Activated CD4-positive, alpha-beta memory T cell treated with anti-CD3 and anti-CD28 coated beads, Interleukin-2, amount 10 ng/mL, durations not matched to agents 7 days and 5 days (primary cell): ENCODE data around the gene CD44. TPM values are rescaled to one million over a fixed set of nuclear protein-coding genes. Genes with fewer than 3 reads are reported as not detected.

ENCODE experiments used
- CTCF ChIA-PET: fragments of 350-600 bp; sonication (Branson Sonifier 250); formaldehyde crosslinking; loops from one replicate; lab custom pipeline; 2021; ENCODE audit warnings: antibody characterized with exemption, inconsistent platforms; lab: Charles Lee
- POLR2A ChIA-PET: fragments of 350-600 bp; sonication (Branson Sonifier 250); formaldehyde crosslinking; loops from one replicate; lab custom pipeline; 2021; ENCODE audit warnings: antibody characterized with exemption; lab: Charles Lee
- DNase-seq: peaks from one replicate; pipeline ENCODE4 v3.0.0-alpha.2; 2020
- H3K27ac Mint-ChIP-seq: one replicate; pipeline ENCODE4 v1.8.0; 2021; ENCODE audit warnings: mild to moderate bottlenecking, mixed read lengths
- H3K27me3 Mint-ChIP-seq: one replicate; pipeline ENCODE4 v1.8.0; 2021; ENCODE audit warnings: mixed read lengths
- H3K36me3 Mint-ChIP-seq: one replicate; pipeline ENCODE4 v1.8.0; 2021; ENCODE audit warnings: low read depth, mixed read lengths
- H3K4me1 Mint-ChIP-seq: one replicate; pipeline ENCODE4 v1.8.0; 2021; ENCODE audit warnings: mixed read lengths
- H3K4me3 Mint-ChIP-seq: one replicate; pipeline ENCODE4 v1.8.0; 2021; ENCODE audit warnings: mild to moderate bottlenecking, mixed read lengths
- H3K9me3 Mint-ChIP-seq: one replicate; pipeline ENCODE4 v1.8.0; 2021; ENCODE audit warnings: mixed read lengths
- total RNA-seq, 2 experiments: library from RNA; stranded (reverse); gene quantifications; one replicate each; pipeline ENCODE4 v1.2.3, GENCODE V29; 2021

Gene CD44
- total RNA-seq, 2 experiments from 2014 or later: 634 to 645 TPM

GRCh38 chr11:35165423-35166368, 26.7 kb downstream of the CD44 start:
- ChIA-PET CTCF (interaction anchor here (0.6 to 6.2 kb wide), 17 partner anchors 9 to 250 kb away, joined by 3 to 62 read pairs (median 4); partner anchors contain the start of genes APIP and CD44), POLR2A (interaction anchor here (0.7 to 30.8 kb wide), 20 partner anchors 11 to 226 kb away, joined by 3 to 634 read pairs (median 5); partner anchors contain the start of gene CD44)
- Mint-ChIP-seq H3K4me1 (peaks cover 97% of the 10 kb centered on the region), H3K36me3 (peaks cover 72% of the 10 kb centered on the region), H3K9me3 (no peaks in the 10 kb centered on the region), H3K27me3 (no peaks in the 10 kb centered on the region), H3K27ac (peak overlapping the region; percentile 94), H3K4me3 (peak overlapping the region; percentile 55)
- peak; percentile 95 for DNase-seq

- CTCF ChIA-PET: interaction anchor here (1.0 to 6.2 kb wide), 12 partner anchors 8 to 251 kb away, joined by 3 to 62 read pairs (median 6); partner anchors contain the start of genes APIP and CD44
- peak; percentile 47 for DNase-seq
- Mint-ChIP-seq H3K27ac (peak overlapping the region; percentile 94), H3K27me3 (no peaks in the 10 kb centered on the region), H3K4me1 (peaks cover 97% of the 10 kb centered on the region), H3K4me3 (peak overlapping the region; percentile 55), H3K36me3 (peaks cover 72% of the 10 kb centered on the region), H3K9me3 (no peaks in the 10 kb centered on the region)
- POLR2A ChIA-PET: interaction anchor here (0.6 to 30.8 kb wide), 22 partner anchors 10 to 225 kb away, joined by 3 to 634 read pairs (median 5); partner anchors contain the start of gene CD44
These were observed 27.7 kb downstream of the CD44 start for GRCh38 chr11:35166369-35167360.

DNA sequence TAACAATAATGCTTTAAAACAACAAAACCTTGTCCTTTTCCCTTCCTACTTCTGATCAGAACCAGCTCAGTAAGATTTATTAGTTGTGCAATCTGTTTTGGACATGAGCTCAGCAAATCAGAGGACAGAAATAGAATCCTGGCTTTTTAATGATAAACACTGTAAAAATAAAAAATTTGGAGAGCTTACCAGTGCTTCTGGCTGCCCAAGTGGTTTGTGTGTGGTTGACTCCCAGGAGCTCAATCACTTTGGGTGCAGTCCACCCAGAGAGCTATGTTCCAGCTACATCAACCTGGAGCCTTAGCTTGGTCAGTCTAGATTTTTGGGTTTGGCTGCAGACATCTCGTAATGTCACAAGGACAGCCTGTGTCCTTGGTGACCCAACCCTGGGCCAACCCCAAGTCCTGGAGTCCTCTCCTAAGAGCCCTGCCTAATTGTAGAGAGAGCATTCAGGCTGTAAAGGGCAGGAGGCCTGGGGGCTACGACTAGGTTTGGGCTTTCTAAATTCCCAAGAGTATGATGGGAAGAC, 28.5 kb downstream of the CD44 start:
- POLR2A ChIA-PET: interaction anchor here (0.6 to 30.8 kb wide), 17 partner anchors 8 to 158 kb away, joined by 3 to 634 read pairs (median 5); partner anchors contain the start of gene CD44
- no peak for DNase-seq
- CTCF ChIA-PET: interaction anchor here (1.3 to 6.2 kb wide), 5 partner anchors 10 to 252 kb away, joined by 3 to 62 read pairs (median 40); partner anchors contain the start of genes APIP and CD44
- Mint-ChIP-seq H3K9me3 (no peaks in the 10 kb centered on the region), H3K4me3 (peak overlapping the region; percentile 55), H3K36me3 (peaks cover 72% of the 10 kb centered on the region), H3K4me1 (peaks cover 97% of the 10 kb centered on the region), H3K27ac (peak overlapping the region; percentile 94), H3K27me3 (no peaks in the 10 kb centered on the region)

DNA sequence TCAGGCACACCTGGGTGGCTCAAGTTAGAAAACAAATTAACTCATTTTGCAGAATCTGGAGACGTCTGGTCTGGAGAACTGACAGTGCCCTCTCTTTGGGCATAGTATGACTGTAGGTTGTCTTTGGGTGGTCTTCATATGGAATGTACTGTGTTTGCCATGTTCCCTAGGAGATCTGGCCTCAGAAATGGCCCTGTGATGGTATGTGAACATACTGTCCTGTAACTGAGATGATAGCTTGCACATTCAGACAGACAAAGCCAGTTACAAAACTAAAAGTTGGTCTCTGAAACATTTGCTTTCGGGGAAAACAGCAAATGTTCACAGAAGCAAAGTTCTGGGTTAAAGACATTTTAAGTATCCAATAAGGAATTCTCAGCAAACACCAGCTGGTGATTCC, 29.7 kb downstream of the CD44 start:
- H3K9me3 Mint-ChIP-seq: no peaks in the 10 kb centered on the region
- peak overlapping the region; percentile 72 for H3K27ac Mint-ChIP-seq
- DNase-seq: no peak
- H3K36me3 Mint-ChIP-seq: peaks cover 72% of the 10 kb centered on the region
- H3K27me3 Mint-ChIP-seq: no peaks in the 10 kb centered on the region
- ChIA-PET CTCF (interaction anchor here (1.1 kb wide), 1 partner anchor 10 kb away, joined by 3 read pairs; no protein-coding TSS in a partner anchor), POLR2A (interaction anchor here (1.1 to 30.8 kb wide), 6 partner anchors 8 to 69 kb away, joined by 3 to 634 read pairs (median 4); partner anchors contain the start of gene CD44)
- H3K4me3 Mint-ChIP-seq: no peak overlapping the region
- peaks cover 97% of the 10 kb centered on the region for H3K4me1 Mint-ChIP-seq

DNA sequence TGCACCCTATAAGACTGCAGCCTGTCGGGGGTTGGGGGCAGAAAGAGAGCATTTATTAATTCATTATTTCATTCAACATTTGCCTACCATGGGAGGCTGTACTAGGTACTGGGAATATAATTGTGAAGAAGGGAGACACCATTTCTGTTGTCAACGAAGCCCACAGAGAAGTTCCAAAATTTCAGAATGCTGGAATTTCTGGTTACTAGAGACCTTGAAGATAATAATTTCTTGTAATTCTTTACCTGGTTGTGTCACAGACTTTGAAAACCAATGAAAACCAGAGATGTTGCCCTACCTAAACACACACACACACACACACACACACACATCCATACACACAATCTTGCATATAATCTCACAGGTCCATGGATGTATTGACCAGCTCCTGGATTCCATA, 30.1 kb downstream of the CD44 start:
- Mint-ChIP-seq H3K4me1 (peaks cover 97% of the 10 kb centered on the region), H3K27ac (no peak overlapping the region), H3K36me3 (peaks cover 72% of the 10 kb centered on the region), H3K27me3 (no peaks in the 10 kb centered on the region), H3K4me3 (no peak overlapping the region), H3K9me3 (no peaks in the 10 kb centered on the region)
- POLR2A ChIA-PET: interaction anchor here (1.2 to 30.8 kb wide), 3 partner anchors 8 to 69 kb away, joined by 3 to 634 read pairs (median 186); partner anchors contain the start of gene CD44
- DNase-seq: no peak
- CTCF ChIA-PET: interaction anchor here (1.1 to 1.4 kb wide), 2 partner anchors 10 to 169 kb away, joined by 3 read pairs; no protein-coding TSS in a partner anchor

- Mint-ChIP-seq H3K4me1 (peaks cover 97% of the 10 kb centered on the region), H3K27me3 (no peaks in the 10 kb centered on the region), H3K36me3 (peaks cover 73% of the 10 kb centered on the region), H3K27ac (no peak overlapping the region), H3K9me3 (no peaks in the 10 kb centered on the region), H3K4me3 (no peak overlapping the region)
- ChIA-PET POLR2A (interaction anchor here (0.9 to 30.8 kb wide), 5 partner anchors 7 to 172 kb away, joined by 3 to 634 read pairs (median 3); partner anchors contain the start of gene CD44), CTCF (interaction anchor here (0.5 to 1.4 kb wide), 3 partner anchors 19 to 236 kb away, joined by 3 to 6 read pairs (median 3); no protein-coding TSS in a partner anchor)
- no peak for DNase-seq
These were observed 30.8 kb downstream of the CD44 start for GRCh38 chr11:35169754-35170153.

GRCh38 chr11:35170503-35170902, 31.5 kb downstream of the CD44 start:
- Mint-ChIP-seq H3K27ac (peak overlapping the region; percentile 23), H3K4me3 (no peak overlapping the region), H3K36me3 (peaks cover 80% of the 10 kb centered on the region), H3K27me3 (no peaks in the 10 kb centered on the region), H3K4me1 (peaks cover 97% of the 10 kb centered on the region), H3K9me3 (no peaks in the 10 kb centered on the region)
- CTCF ChIA-PET: interaction anchor here (1.0 to 1.4 kb wide), 3 partner anchors 19 to 170 kb away, joined by 3 to 4 read pairs (median 3); no protein-coding TSS in a partner anchor
- no peak for DNase-seq
- POLR2A ChIA-PET: interaction anchor here (0.9 to 30.8 kb wide), 4 partner anchors 6 to 172 kb away, joined by 3 to 634 read pairs (median 94); partner anchors contain the start of gene CD44

GRCh38 chr11:35171226-35171625, 32.3 kb downstream of the CD44 start:
- Mint-ChIP-seq H3K36me3 (peaks cover 81% of the 10 kb centered on the region), H3K27ac (no peak overlapping the region), H3K4me3 (no peak overlapping the region), H3K27me3 (no peaks in the 10 kb centered on the region), H3K4me1 (peaks cover 93% of the 10 kb centered on the region), H3K9me3 (no peaks in the 10 kb centered on the region)
- CTCF ChIA-PET: interaction anchor here (1.3 kb wide), 1 partner anchor 31 kb away, joined by 4 read pairs; no protein-coding TSS in a partner anchor
- POLR2A ChIA-PET: interaction anchor here (15.1 to 30.8 kb wide), 2 partner anchors 5 to 26 kb away, joined by 186 to 634 read pairs; partner anchors contain the start of gene CD44
- no peak for DNase-seq

DNA sequence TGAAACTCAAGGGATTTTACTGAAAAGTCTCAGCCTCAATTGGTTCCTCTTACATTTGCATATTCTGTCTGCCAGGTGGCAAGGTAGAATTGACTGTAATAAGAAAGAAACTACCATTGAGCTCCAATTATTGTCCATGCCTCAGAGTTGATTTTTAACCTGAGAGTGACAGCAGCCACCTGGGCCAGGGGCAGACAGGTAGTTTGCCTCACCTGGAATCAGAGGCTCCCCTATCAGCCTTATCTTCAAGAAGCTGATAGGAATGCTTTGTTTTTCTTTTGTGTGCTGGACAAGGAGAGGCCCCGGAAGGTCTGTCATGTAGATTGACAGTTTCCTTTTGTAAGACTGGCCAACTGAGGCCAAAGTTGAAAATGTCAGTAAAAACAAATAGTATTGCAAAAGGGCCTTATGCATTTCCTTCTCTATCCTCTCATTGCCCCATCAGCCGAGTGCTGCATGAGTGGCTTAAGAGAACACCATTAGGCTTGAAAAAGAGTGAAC, 34.1 kb downstream of the CD44 start:
- no peaks in the 10 kb centered on the region for H3K27me3 Mint-ChIP-seq
- peak overlapping the region; percentile 68 for H3K27ac Mint-ChIP-seq
- peaks cover 94% of the 10 kb centered on the region for H3K4me1 Mint-ChIP-seq
- H3K9me3 Mint-ChIP-seq: no peaks in the 10 kb centered on the region
- H3K4me3 Mint-ChIP-seq: peak overlapping the region; percentile 21
- ChIA-PET POLR2A (interaction anchor here (1.3 to 30.8 kb wide), 7 partner anchors 9 to 257 kb away, joined by 3 to 634 read pairs (median 9); partner anchors contain the start of genes APIP, CD44 and PDHX), CTCF (interaction anchor here (1.4 kb wide), 1 partner anchor 33 kb away, joined by 4 read pairs; the partner anchor contains the start of gene CD44)
- no peak for DNase-seq
- H3K36me3 Mint-ChIP-seq: peaks cover 85% of the 10 kb centered on the region

GRCh38 chr11:35173616-35174566, 34.9 kb downstream of the CD44 start:
- POLR2A ChIA-PET: interaction anchor here (0.8 to 30.8 kb wide), 11 partner anchors 9 to 258 kb away, joined by 3 to 634 read pairs (median 5); partner anchors contain the start of genes APIP, CD44 and PDHX
- H3K36me3 Mint-ChIP-seq: peaks cover 85% of the 10 kb centered on the region
- CTCF ChIA-PET: interaction anchor here (0.8 to 2.6 kb wide), 5 partner anchors 8 to 218 kb away, joined by 3 to 8 read pairs (median 4); partner anchors contain the start of gene CD44
- H3K4me3 Mint-ChIP-seq: peak overlapping the region; percentile 17
- peaks cover 94% of the 10 kb centered on the region for H3K4me1 Mint-ChIP-seq
- H3K9me3 Mint-ChIP-seq: no peaks in the 10 kb centered on the region
- peak overlapping the region; percentile 68 for H3K27ac Mint-ChIP-seq
- DNase-seq: no peak
- H3K27me3 Mint-ChIP-seq: no peaks in the 10 kb centered on the region
